Muscle layer of duodenum (tissue), 2 donors: Measurements from ENCODE around the gene TMEM38B.
A peak's percentile ranks its signal among the peaks of the same experiment; 100 is the strongest.
"Not testable (repeated sequence)": the region's sequence is repeated elsewhere in the genome, so short reads cannot be mapped to it uniquely, and the experiment has no call there.

ENCODE experiments used
- H3K27ac ChIP-seq: one replicate; pipeline ENCODE4 v1.7.0; 2013; ENCODE audit warnings: mild to moderate bottlenecking, low read length
- H3K27me3 ChIP-seq: one replicate; pipeline ENCODE4 v1.7.0; 2013; ENCODE audit warnings: low read depth, mild to moderate bottlenecking, control low read depth, low read length
- H3K36me3 ChIP-seq, 2 donors: one replicate each; pipeline ENCODE4 v1.7.0; 2013; ENCODE audit warnings: low read length in 2 of 2, control low read depth in 1 of 2, mild to moderate bottlenecking in 1 of 2; ENCODE audit not compliant: insufficient read depth in 2 of 2, control insufficient read depth in 1 of 2
- H3K4me1 ChIP-seq, 2 donors: one replicate each; pipeline ENCODE4 v1.7.0; 2013; ENCODE audit warnings: low read length in 2 of 2, mild to moderate bottlenecking in 2 of 2, control low read depth in 1 of 2, moderate library complexity in 1 of 2; ENCODE audit not compliant: insufficient read depth in 2 of 2, control insufficient read depth in 1 of 2
- H3K4me3 ChIP-seq, 2 donors: one replicate each; pipeline ENCODE4 v1.7.0; 2013; ENCODE audit warnings: low read length in 2 of 2, low read depth in 1 of 2, mild to moderate bottlenecking in 1 of 2
- H3K9me3 ChIP-seq, 2 donors: one replicate each; pipeline ENCODE4 v1.7.0; 2013; ENCODE audit warnings: low read length in 2 of 2, control low read depth in 1 of 2, mild to moderate bottlenecking in 1 of 2; ENCODE audit not compliant: control insufficient read depth in 1 of 2
- donor health status: healthy.

The TMEM38B gene

DNA sequence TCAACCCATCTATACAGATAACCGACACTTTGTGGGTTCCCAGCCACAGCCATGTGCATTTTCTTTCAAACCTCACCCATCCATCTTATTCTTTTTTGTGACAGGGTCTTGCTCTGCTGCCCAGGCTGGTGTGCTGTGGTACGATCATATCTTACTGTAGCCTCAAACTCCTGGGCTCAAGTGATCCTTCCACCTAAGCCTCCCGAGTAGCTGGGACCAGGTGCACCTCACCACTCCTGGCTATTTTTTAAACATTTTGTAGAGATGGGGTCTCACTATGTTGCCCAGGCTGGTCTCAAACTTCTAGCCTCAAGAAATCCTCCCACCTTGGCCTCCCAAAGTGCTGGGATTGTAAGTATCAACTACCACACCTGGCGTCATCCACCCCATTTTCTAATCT lies 7.4 kb upstream of the TMEM38B start:
- no peaks in the 10 kb centered on the region for H3K27me3 ChIP-seq
- H3K4me1 ChIP-seq: no peaks in the 10 kb centered on the region
- H3K27ac ChIP-seq: no peak overlapping the region
- H3K36me3 ChIP-seq: no peaks in the 10 kb centered on the region
- H3K9me3 ChIP-seq: no peaks in the 10 kb centered on the region
- no peak overlapping the region for H3K4me3 ChIP-seq

DNA sequence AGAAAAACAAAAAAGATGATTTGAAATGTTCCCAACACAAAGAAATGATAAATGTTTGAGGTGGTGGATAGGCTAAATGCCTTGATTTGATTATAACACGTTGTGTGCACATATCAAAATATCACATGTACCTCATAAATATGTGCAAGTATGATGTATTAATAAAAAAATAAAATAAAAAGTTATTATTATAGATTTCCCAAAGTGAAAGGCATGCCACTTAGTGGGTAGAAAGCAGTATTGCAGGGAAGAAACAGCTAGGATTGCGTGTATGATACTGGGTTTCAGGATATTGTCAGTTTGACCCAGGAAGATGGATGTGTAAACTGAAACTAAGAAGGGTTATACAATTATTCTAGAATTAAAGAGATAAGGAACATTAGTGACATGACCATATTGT lies 3.6 kb upstream of the TMEM38B start:
- Histone ChIP-seq H3K27ac (no peak overlapping the region), H3K4me3 (no peak overlapping the region), H3K27me3 (no peaks in the 10 kb centered on the region), H3K36me3 (no peaks in the 10 kb centered on the region), H3K4me1 (peaks cover 0 to 4% of the 10 kb centered on the region in 2 donors), H3K9me3 (no peaks in the 10 kb centered on the region)

DNA sequence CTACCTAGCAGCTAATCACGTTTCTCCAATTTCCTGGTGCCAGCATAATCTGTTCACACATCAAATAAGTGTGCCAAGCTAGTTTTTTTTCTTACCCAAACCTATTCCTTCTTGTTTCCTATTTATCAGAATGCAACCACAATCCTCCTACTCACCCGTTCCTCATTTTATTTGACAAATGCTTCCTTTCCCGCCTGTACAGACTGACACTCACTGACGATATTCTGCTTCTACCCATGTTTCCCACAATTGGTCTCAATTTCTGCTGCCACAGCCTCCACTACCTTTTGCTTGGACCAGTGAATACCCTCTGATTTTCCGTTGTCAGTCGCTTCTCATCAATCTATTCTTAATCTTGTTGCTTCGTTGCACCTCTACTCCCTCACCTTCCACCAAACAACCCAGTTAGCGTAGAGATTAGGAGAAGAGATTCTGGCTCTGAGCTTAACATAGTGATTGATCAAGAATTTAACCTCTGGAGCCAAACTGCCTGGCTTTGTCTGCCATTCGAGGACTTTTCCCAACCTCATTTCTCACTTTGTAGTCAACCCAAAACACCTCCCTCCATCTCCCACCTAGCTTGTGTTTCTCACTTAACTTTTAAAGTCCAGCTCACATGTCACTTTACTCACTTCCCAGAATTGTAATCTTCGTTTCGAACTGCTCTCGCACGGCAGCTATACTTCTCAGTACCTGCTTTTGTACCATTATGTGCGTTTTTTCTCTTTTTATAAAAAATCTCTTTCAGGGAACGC lies 729 bp upstream of the TMEM38B start:
- Histone ChIP-seq H3K27ac (no peak overlapping the region), H3K9me3 (no peaks in the 10 kb centered on the region), H3K4me1 (peaks cover 0 to 4% of the 10 kb centered on the region in 2 donors), H3K4me3 (peak overlapping the region; percentile 78 to 80), H3K27me3 (no peaks in the 10 kb centered on the region), H3K36me3 (no peaks in the 10 kb centered on the region)

DNA sequence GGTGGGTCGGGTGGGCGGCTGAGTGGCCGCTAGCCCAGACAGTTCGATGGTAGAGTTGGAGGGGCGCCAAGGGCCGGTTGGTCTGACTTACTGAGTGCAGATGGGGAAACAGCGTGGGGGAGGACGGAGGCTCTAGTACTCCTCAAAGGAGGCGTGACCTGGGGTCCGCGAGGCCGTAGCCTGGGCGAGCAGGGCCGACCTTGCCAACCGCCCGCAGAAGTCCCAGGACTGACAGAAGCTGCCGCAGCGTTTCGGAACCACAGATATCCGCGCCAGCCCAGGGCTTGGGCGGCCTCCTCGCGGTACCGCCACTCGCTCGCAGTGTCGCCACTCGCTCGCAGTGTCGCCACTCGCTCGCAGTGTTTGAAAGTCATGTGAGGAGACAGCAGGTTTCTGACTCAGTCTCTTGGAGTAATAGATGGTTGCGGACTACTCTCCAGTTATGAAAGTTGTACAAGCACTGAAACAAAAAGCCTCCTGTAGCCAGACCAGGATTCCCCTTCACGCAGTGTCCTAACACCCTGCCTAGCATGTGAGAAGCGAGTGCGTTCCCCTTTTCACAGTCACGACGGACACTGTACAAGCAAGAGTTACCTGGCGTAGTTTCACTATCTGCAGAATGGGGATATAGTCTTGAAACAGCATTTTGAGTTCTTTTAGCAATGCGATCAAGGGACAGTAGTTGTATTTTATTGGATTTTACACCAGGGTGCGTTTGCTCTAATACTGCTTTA lies 674 bp downstream of the TMEM38B start:
- H3K36me3 ChIP-seq: no peaks in the 10 kb centered on the region
- no peaks in the 10 kb centered on the region for H3K9me3 ChIP-seq
- H3K27ac ChIP-seq: no peak overlapping the region
- peaks cover 0 to 4% of the 10 kb centered on the region in 2 donors for H3K4me1 ChIP-seq
- H3K4me3 ChIP-seq: peak overlapping the region; percentile 78 to 80
- no peaks in the 10 kb centered on the region for H3K27me3 ChIP-seq

DNA sequence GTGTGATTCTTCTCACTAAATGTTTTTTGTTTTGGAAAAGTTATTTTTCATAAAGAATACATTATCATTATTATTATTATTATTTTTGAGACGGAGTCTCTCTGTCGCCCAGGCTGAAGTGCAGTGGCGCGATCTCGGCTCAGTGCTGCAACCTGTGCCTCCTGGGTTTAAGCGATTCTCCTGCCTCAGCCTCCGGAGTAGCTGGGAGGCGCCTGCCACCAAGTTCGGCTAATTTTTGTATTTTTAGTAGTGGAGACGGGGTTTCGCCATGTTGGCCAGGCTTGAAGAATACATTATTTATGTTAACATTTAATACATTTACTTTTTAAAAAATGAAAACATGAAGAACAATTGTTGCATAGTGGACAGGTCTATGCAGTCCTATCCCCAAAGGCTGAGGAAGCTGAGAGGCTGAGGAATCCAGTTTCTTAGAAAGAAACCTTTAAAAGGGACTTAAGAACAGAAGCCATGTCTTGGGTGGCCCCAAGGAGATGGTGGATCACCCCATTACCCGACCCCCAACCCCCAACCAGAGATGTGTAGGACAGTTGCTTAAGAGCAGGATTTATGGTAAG lies 2.0 kb downstream of the TMEM38B start:
- H3K4me3 ChIP-seq: no peak overlapping the region
- H3K27ac ChIP-seq: no peak overlapping the region
- H3K36me3 ChIP-seq: no peaks in the 10 kb centered on the region
- H3K27me3 ChIP-seq: no peaks in the 10 kb centered on the region
- no peaks in the 10 kb centered on the region for H3K9me3 ChIP-seq
- H3K4me1 ChIP-seq: peaks cover 0 to 4% of the 10 kb centered on the region in 2 donors

DNA sequence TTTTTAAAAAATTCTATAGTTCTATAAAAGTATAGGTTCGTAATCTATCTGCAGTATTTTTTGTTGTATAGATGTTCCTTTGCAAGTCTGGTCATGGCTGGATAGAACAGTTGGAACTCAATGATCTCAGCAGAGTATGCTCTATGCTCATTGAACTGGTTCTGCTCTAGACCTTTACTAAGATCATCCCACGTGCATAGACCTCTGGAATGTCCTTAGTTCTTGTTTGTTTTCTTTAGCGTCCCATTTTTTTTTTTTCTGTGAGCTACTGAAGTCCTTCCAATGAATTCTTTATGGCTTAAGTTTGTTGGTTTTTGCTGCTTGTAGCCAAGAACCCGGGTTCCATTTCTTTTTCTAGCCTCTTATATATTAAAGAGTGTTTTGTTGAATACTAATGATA lies 3.5 kb downstream of the TMEM38B start:
- Histone ChIP-seq H3K27me3 (no peaks in the 10 kb centered on the region), H3K27ac (no peak overlapping the region), H3K9me3 (no peaks in the 10 kb centered on the region), H3K4me3 (no peak overlapping the region), H3K4me1 (peaks cover 0 to 4% of the 10 kb centered on the region in 2 donors), H3K36me3 (no peaks in the 10 kb centered on the region)

GRCh38 chr9:105698348-105698870 lies 4.1 kb downstream of the TMEM38B start:
- Histone ChIP-seq H3K4me3 (no peak overlapping the region), H3K4me1 (peaks cover 0 to 4% of the 10 kb centered on the region in 2 donors), H3K36me3 (no peaks in the 10 kb centered on the region), H3K27ac (no peak overlapping the region), H3K27me3 (no peaks in the 10 kb centered on the region), H3K9me3 (no peaks in the 10 kb centered on the region)

DNA sequence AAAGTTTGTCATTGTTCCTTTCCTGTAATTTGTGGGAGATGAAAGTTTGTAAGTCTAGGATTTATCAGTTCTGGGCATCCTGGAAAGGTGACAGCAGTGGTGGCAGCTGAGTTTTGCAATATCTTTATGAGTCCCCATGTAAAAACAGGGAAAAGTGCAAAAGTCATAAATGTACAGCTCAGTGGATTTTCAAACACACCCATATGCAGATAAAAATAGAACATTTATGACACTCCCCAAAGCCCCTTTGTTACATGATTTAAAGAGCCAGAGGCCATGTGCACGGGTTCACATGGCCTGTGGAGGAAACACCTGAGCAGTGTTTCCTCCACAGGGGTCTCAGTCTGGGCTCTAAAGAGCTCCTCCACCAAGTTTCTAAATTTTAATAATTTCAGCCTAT lies 6.3 kb downstream of the TMEM38B start:
- no peaks in the 10 kb centered on the region for H3K9me3 ChIP-seq
- H3K4me1 ChIP-seq: no peaks in the 10 kb centered on the region
- H3K36me3 ChIP-seq: no peaks in the 10 kb centered on the region
- no peak overlapping the region for H3K27ac ChIP-seq
- H3K27me3 ChIP-seq: no peaks in the 10 kb centered on the region
- no peak overlapping the region for H3K4me3 ChIP-seq

- no peaks in the 10 kb centered on the region for H3K9me3 ChIP-seq
- no peaks in the 10 kb centered on the region for H3K27me3 ChIP-seq
- no peaks in the 10 kb centered on the region for H3K36me3 ChIP-seq
- no peak overlapping the region for H3K4me3 ChIP-seq
- no peaks in the 10 kb centered on the region for H3K4me1 ChIP-seq
- H3K27ac ChIP-seq: no peak overlapping the region
Observed at GRCh38 chr9:105701145-105701544, 6.8 kb downstream of the TMEM38B start.

GRCh38 chr9:105702207-105702606 lies 7.9 kb downstream of the TMEM38B start:
- Histone ChIP-seq H3K36me3 (no peaks in the 10 kb centered on the region), H3K27me3 (no peaks in the 10 kb centered on the region), H3K4me3 (no peak overlapping the region), H3K4me1 (no peaks in the 10 kb centered on the region), H3K9me3 (no peaks in the 10 kb centered on the region), H3K27ac (no peak overlapping the region)

GRCh38 chr9:105703638-105704037 lies 9.3 kb downstream of the TMEM38B start:
- not testable (repeated sequence) for H3K27me3 ChIP-seq, H3K27ac ChIP-seq, H3K4me1 ChIP-seq, H3K36me3 ChIP-seq, H3K9me3 ChIP-seq, H3K4me3 ChIP-seq
